ENCODE data around the gene RERE. TPM values are rescaled to one million over a fixed set of nuclear protein-coding genes. Genes with fewer than 3 reads are reported as not detected.

Gene RERE
- total RNA-seq, 1 donor from 2014 or later = 64.6 TPM

GRCh38 chr1:8578936-8579335 is 238.5 kb downstream of the RERE start:
- intact Hi-C loops (cut with DNase I) = loop anchor here (10.0 kb wide), 1 partner anchor 594 kb away; no protein-coding TSS in a partner anchor
- Histone ChIP-seq H3K4me1 (no peaks in the 10 kb centered on the region), H3K36me3 (no peaks in the 10 kb centered on the region), H3K9me3 (no peaks in the 10 kb centered on the region), H3K27me3 (no peaks in the 10 kb centered on the region), H3K4me3 (no peak overlapping the region), H3K27ac (no peak overlapping the region)
- no peak for TF ChIP-seq CTCF (IDR thresholded peaks at IDR 0.05)
- no peak for DNase-seq (ENCODE audit: low spot score in 2 of 2)

DNA sequence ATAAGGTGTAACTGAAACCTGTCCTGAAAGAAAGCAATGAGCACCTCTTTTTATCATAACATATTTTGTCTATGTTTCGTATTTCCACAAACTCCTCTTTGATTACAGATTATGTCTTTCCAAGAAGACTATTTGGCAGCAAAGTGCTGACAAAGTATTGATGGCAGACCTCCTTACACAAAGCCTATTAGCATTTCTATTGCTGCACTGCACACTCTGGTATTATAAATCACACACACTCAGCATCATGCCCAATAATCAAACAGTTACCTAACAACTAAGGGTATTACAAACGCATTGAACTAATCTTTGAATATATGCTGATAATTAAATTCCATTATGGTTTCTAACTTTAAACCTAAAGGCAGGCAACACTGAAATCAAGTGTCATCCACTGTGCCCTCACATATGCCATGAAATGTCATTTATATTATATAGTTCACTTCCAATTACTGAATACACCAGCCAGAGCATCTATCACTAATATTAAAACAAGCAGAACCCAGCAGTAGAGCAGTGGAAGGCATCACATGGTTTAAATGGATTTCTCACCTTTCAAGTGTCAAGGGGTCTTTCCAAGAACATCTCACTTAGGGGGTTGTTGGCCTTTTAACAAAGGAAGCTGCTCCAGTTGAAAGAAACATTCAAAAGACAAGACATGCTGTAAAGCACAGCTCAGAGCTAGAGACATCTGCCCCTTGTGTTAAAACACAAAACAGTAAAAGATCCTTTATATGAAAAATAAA is 239.1 kb downstream of the RERE start:
- no peak for DNase-seq (ENCODE audit: low spot score in 2 of 2)
- TF ChIP-seq CTCF (IDR thresholded peaks at IDR 0.05) = no peak
- no peak overlapping the region for H3K27ac ChIP-seq
- H3K27me3 ChIP-seq = no peaks in the 10 kb centered on the region
- H3K36me3 ChIP-seq = no peaks in the 10 kb centered on the region
- H3K4me1 ChIP-seq = no peaks in the 10 kb centered on the region
- H3K4me3 ChIP-seq = no peak overlapping the region
- intact Hi-C loops (cut with DNase I) = loop anchor here (10.0 kb wide), 1 partner anchor 594 kb away; no protein-coding TSS in a partner anchor
- H3K9me3 ChIP-seq = no peaks in the 10 kb centered on the region

- intact Hi-C loops (cut with DNase I) = loop anchor here (10.0 kb wide), 1 partner anchor 590 kb away; no protein-coding TSS in a partner anchor
- Histone ChIP-seq H3K4me3 (no peak overlapping the region), H3K36me3 (no peaks in the 10 kb centered on the region), H3K9me3 (no peaks in the 10 kb centered on the region), H3K4me1 (peaks cover 0 to 7% of the 10 kb centered on the region in 2 donors), H3K27ac (no peak overlapping the region), H3K27me3 (no peaks in the 10 kb centered on the region)
- no peak for TF ChIP-seq CTCF (IDR thresholded peaks at IDR 0.05)
- DNase-seq (ENCODE audit: low spot score in 2 of 2) = no peak
Measured at GRCh38 chr1:8574985-8575384, 242.5 kb downstream of the RERE start.

DNA sequence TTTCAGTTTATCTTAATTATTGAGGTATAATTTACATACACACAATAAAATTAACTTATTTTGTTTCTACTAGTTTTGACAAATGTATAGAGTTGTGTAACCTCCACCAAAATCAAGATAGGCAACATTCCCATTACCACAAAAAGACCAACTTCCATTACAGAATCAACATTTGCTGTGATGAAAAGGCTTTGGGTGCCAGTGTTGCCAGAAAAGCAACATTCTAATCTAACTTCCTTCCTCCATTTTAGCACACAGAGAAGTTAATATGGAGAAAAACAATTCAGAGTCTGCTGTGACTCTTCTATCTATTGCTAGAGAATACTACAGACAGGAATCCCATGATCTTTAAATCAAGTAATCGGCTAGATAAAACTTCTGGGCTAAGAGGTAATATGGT is 245.3 kb downstream of the RERE start:
- Histone ChIP-seq H3K27ac (peak overlapping the region; percentile 45 to 59), H3K27me3 (no peaks in the 10 kb centered on the region), H3K4me3 (no peak overlapping the region), H3K36me3 (no peaks in the 10 kb centered on the region), H3K4me1 (peaks cover 0 to 7% of the 10 kb centered on the region in 2 donors), H3K9me3 (no peaks in the 10 kb centered on the region)
- intact Hi-C loops (cut with DNase I) = loop anchor here (10.0 kb wide), 1 partner anchor 587 kb away; no protein-coding TSS in a partner anchor
- TF ChIP-seq CTCF (IDR thresholded peaks at IDR 0.05) = no peak
- no peak for DNase-seq (ENCODE audit: low spot score in 2 of 2)

DNA sequence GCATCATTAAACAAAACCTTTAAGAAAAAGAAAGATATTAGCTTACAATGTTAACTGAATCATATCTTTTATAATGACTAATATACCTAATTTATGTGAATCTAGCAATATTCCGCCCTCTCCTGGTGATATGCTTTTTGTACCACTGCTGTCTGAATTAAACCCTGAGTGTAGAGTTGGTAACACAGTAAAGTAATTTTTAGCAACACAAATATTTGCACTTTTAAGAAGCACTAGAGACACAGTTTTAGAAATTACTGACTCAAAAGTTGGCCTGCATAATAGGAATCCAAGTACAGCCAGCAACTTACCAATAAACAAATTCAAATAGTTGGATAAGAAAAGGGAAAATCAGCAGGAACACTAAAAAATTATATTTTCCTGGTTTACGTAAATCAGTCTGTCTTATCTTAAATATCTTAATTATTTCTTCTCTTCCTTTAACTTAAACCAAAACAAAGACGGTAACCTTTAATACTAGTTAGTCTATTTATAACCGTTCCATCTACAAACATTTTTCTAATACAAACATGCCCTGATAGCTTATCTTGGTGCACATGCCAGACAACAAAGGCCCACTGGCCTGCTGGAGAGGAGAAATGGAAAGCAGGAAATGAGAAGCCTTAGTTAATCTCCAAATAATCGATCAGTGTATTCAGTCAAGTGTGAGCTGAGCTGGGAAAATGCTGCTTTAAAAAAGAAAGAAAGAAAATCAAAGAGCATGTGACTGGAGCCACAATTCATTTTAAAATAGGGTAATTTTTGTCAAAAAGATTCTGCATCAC is 246.0 kb downstream of the RERE start:
- Histone ChIP-seq H3K4me3 (peak overlapping the region in 1 of 2 donors; percentile 30), H3K27ac (peak overlapping the region; percentile 45 to 59), H3K9me3 (no peaks in the 10 kb centered on the region), H3K36me3 (no peaks in the 10 kb centered on the region), H3K27me3 (no peaks in the 10 kb centered on the region), H3K4me1 (peaks cover 0 to 7% of the 10 kb centered on the region in 2 donors)
- intact Hi-C loops (cut with DNase I) = loop anchor here (10.0 kb wide), 1 partner anchor 587 kb away; no protein-coding TSS in a partner anchor
- DNase-seq (ENCODE audit: low spot score in 2 of 2) = no peak
- TF ChIP-seq CTCF (IDR thresholded peaks at IDR 0.05) = peak; percentile 50 to 64 (median 56)
